HFFc6 (cell line): ENCODE data around the gene ATPAF2. TPM values are rescaled to one million over a fixed set of nuclear protein-coding genes. Genes with fewer than 3 reads are reported as not detected.

Experiments used
- DNase-seq: peaks from one replicate; pipeline ENCODE4 v3.0.0-alpha.2; 2018
- H3K27ac Mint-ChIP-seq: 2 replicates; pipeline ENCODE4 v1.8.0; 2020; ENCODE audit warnings: mild to moderate bottlenecking, mixed read lengths
- H3K27me3 Mint-ChIP-seq: 2 replicates; pipeline ENCODE4 v1.8.0; 2021; ENCODE audit warnings: mild to moderate bottlenecking, moderate library complexity, mixed read lengths; ENCODE audit not compliant: insufficient read depth
- H3K36me3 Mint-ChIP-seq: 2 replicates; pipeline ENCODE4 v1.8.0; 2021; ENCODE audit warnings: low read depth, mixed read lengths
- H3K4me1 Mint-ChIP-seq: 2 replicates; pipeline ENCODE4 v1.8.0; 2020; ENCODE audit warnings: low read depth, mixed read lengths
- H3K4me3 Mint-ChIP-seq: 2 replicates; pipeline ENCODE4 v1.8.0; 2020; ENCODE audit warnings: mild to moderate bottlenecking, moderate library complexity, mixed read lengths
- H3K9me3 Mint-ChIP-seq: 2 replicates; pipeline ENCODE4 v1.8.0; 2020; ENCODE audit warnings: mild to moderate bottlenecking, mixed read lengths
- CTCF ChIP-seq: fragments of 200-600 bp; sonication (generic); IDR thresholded peaks from 2 replicates; pipeline ENCODE4 v1.5.0; 2021; ENCODE audit warnings: antibody characterized with exemption, mild to moderate bottlenecking
- total RNA-seq, 6 experiments: library from RNA; stranded (reverse); fragmentation: NEBNext Ultra II Directional; extraction: Animal tissue kit (Norgen Biotek cat#: 25700); gene quantifications; 2 replicates in 1 of 6; 3 replicates in 5 of 6; pipeline ENCODE4 v1.2.3, GENCODE V29; 2021

ATPAF2 gene
- total RNA-seq, 6 experiments from 2014 or later: 21.5 to 28.4 (median 23.1) TPM

DNA sequence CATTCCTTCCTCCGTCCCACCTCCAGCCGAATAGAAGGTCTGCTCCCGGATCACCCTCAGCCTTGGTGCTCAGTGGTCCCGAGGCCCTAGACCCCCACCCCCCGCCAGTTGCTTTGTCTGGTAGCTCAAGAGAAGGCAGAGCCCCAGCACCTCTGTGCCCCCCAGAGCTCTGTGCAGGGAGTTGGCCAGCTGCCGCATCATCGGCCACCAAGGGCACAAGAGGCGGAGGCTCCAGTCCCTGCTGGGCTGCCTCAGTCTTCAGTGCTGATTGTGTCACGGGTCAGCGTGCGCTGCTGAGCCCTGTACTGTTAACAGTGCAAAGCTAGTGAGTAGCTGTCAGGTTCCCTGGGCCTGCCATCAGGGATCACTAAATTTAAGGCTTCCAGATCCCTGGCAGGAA is 26.6 kb upstream of the ATPAF2 start:
- no peak overlapping the region for H3K27ac Mint-ChIP-seq
- H3K9me3 Mint-ChIP-seq: no peaks in the 10 kb centered on the region
- H3K27me3 Mint-ChIP-seq: no peaks in the 10 kb centered on the region; the same call in 1 of the 2 replicates
- peaks cover 7% of the 10 kb centered on the region for H3K4me1 Mint-ChIP-seq
- H3K36me3 Mint-ChIP-seq: peaks cover 6% of the 10 kb centered on the region; the same call in 1 of the 2 replicates
- no peak overlapping the region for H3K4me3 Mint-ChIP-seq
- no peak for TF ChIP-seq CTCF
- DNase-seq: no peak

GRCh38 chr17:18064053-18064452 is 25.1 kb upstream of the ATPAF2 start:
- peaks cover 10% of the 10 kb centered on the region for H3K36me3 Mint-ChIP-seq
- H3K27ac Mint-ChIP-seq: no peak overlapping the region
- DNase-seq: no peak

GRCh38 chr17:18059283-18059682 is 20.3 kb upstream of the ATPAF2 start:
- Mint-ChIP-seq H3K36me3 (peaks cover 20% of the 10 kb centered on the region), H3K9me3 (no peaks in the 10 kb centered on the region), H3K27me3 (no peaks in the 10 kb centered on the region), H3K27ac (no peak overlapping the region), H3K4me1 (peaks cover 9% of the 10 kb centered on the region), H3K4me3 (no peak overlapping the region)
- no peak for TF ChIP-seq CTCF
- DNase-seq: no peak

More at GRCh38 chr17:18064053-18064452, 25.1 kb upstream of the ATPAF2 start:
- 0 out of 2 replicates have a peak, but pooled peaks have one; percentile 13 for TF ChIP-seq CTCF
- Mint-ChIP-seq H3K9me3 (no peaks in the 10 kb centered on the region), H3K27me3 (no peaks in the 10 kb centered on the region; the same call in 1 of the 2 replicates), H3K4me3 (no peak overlapping the region), H3K4me1 (peaks cover 6% of the 10 kb centered on the region)

GRCh38 chr17:18056214-18056613 is 17.2 kb upstream of the ATPAF2 start:
- H3K4me1 Mint-ChIP-seq: peaks cover 9% of the 10 kb centered on the region
- no peak overlapping the region for H3K27ac Mint-ChIP-seq
- H3K36me3 Mint-ChIP-seq: peaks cover 26% of the 10 kb centered on the region
- TF ChIP-seq CTCF: no peak
- no peak overlapping the region for H3K4me3 Mint-ChIP-seq
- DNase-seq: no peak
- H3K27me3 Mint-ChIP-seq: no peaks in the 10 kb centered on the region
- H3K9me3 Mint-ChIP-seq: no peaks in the 10 kb centered on the region

- no peak for DNase-seq
- Mint-ChIP-seq H3K4me1 (peaks cover 9% of the 10 kb centered on the region), H3K9me3 (no peaks in the 10 kb centered on the region), H3K27me3 (no peaks in the 10 kb centered on the region), H3K4me3 (no peak overlapping the region), H3K36me3 (peaks cover 26% of the 10 kb centered on the region), H3K27ac (no peak overlapping the region)
- TF ChIP-seq CTCF: no peak
Observed at GRCh38 chr17:18055597-18055996, 16.6 kb upstream of the ATPAF2 start.
